IMR-90 (cell line): ENCODE measurements around the gene EHD4.

ENCODE experiments used
- BHLHE40 ChIP-seq: fragments of 150-350 bp; IDR thresholded peaks from 2 replicates; pipeline ENCODE4 v1.6.1; 2016; ENCODE audit warnings: mild to moderate bottlenecking, low read depth, low read length
- CEBPB ChIP-seq: IDR thresholded peaks from 2 replicates; pipeline ENCODE4 v1.6.1; 2012; ENCODE audit warnings: low read depth, low read length, improper control_type of control experiment
- CTCF ChIP-seq: conservative IDR thresholded peaks from 2 replicates; pipeline ENCODE4 v1.5.1; 2012; ENCODE audit warnings: mild to moderate bottlenecking, low read depth, low read length, improper control_type of control experiment
- ELK1 ChIP-seq: fragments of 150-350 bp; IDR thresholded peaks from 2 replicates; pipeline ENCODE4 v1.6.1; 2016; ENCODE audit warnings: low read depth, mild to moderate bottlenecking, low read length, moderate library complexity, borderline replicate concordance
- FOS ChIP-seq: fragments of 150-350 bp; IDR thresholded peaks from 2 replicates; pipeline ENCODE4 v1.6.1; 2016; ENCODE audit warnings: low read depth, low read length
- MAFK ChIP-seq: IDR thresholded peaks from 2 replicates; pipeline ENCODE4 v1.6.1; 2012; ENCODE audit warnings: low read depth, low read length, improper control_type of control experiment
- MAZ ChIP-seq: IDR thresholded peaks from 2 replicates; pipeline ENCODE4 v1.6.1; 2012; ENCODE audit warnings: low read depth, mild to moderate bottlenecking, low read length, improper control_type of control experiment, moderate library complexity, borderline replicate concordance
- MXI1 ChIP-seq: IDR thresholded peaks from 2 replicates; pipeline ENCODE4 v1.6.1; 2012; ENCODE audit warnings: low read depth, mild to moderate bottlenecking, low read length, moderate library complexity, borderline replicate concordance
- POLR2A ChIP-seq: IDR thresholded peaks from 2 replicates; pipeline ENCODE4 v1.6.1; 2012; ENCODE audit warnings: mild to moderate bottlenecking, low read depth, low read length
- RAD21 ChIP-seq: IDR thresholded peaks from 2 replicates; pipeline ENCODE4 v1.6.1; 2012; ENCODE audit warnings: low read length, improper control_type of control experiment
- RCOR1 ChIP-seq: IDR thresholded peaks from 2 replicates; pipeline ENCODE4 v1.6.1; 2012; ENCODE audit warnings: mild to moderate bottlenecking, low read length, improper control_type of control experiment; ENCODE audit not compliant: insufficient replicate concordance
- SMC3 ChIP-seq: fragments of 150-350 bp; IDR thresholded peaks from 2 replicates; pipeline ENCODE4 v1.6.1; 2016; ENCODE audit warnings: low read depth, mild to moderate bottlenecking, antibody characterized with exemption, low read length, moderate library complexity
- USF2 ChIP-seq: fragments of 150-350 bp; IDR thresholded peaks from 2 replicates; pipeline ENCODE4 v1.6.1; 2017; ENCODE audit warnings: mild to moderate bottlenecking, antibody characterized with exemption, low read length, low read depth

GRCh38 chr15:41907141-41907540 lies 65.2 kb downstream of the EHD4 start:
- TF ChIP-seq CTCF, result no peak
- TF ChIP-seq MAZ, result no peak
- TF ChIP-seq RAD21, result no peak
- TF ChIP-seq POLR2A, result no peak
- TF ChIP-seq BHLHE40, result no peak
- no peak for TF ChIP-seq USF2
- no peak for TF ChIP-seq ELK1
- no peak for TF ChIP-seq SMC3
- no peak for TF ChIP-seq RCOR1
- no peak for TF ChIP-seq CEBPB
- TF ChIP-seq MXI1, result no peak
- no peak for TF ChIP-seq MAFK
- TF ChIP-seq FOS, result no peak
